Kidney glomerular epithelial cell (primary cell): ENCODE measurements around the gene UBXN1.

Experiments used
- DNase-seq: peaks from one replicate; lab custom pipeline; 2025; lab: John Stamatoyannopoulos, UW

The UBXN1 gene

DNA sequence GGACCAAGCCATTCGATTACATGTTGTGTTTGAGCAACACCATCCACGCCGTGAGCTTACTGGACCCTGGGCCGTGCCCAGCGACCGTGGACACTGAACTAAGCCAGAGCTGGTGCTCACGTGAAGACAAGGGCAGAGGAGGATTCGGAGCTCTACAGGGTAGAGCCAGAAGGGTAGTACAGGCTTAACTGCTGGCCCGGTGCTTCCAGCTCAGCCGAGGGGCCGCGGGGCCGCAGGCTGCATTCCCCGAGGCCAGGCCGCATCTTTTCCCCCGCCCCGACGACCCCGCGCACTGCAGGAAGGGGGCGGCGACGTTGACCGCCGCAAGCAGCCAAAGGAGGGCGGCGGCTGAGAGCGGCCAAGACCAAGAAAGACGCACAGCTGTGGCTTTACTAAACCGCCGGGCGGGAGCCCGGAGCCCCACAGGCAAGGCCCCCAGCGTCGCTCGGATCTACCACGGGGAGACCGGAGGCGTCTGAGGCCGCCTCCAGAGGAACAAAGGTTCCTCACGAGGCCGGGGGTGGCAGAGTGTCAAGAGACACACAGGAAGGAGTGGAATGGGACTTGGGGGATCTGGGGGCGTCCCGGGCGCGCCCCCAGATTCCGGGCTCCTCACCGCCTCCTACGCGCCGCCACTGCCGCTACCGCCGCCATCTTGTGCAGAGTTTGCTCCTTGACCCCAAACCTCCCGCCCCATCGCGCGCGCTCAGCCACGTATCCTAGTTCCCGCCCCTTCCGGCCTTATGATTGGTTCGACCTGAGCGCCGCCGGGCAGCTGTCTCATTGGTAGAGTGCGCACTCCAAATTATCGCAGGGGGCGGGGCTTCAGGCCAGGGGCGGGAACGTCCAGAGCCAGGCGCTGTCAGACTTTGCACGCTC lies 32.7 kb downstream of the UBXN1 start, which contains the start of gene GANAB:
Gene GANAB (minus strand): TSS at position 668 of the 879 bp plus-strand sequence. CDS start 14 bp downstream, at position 654.
- DNase-seq, result peak; percentile 96

GRCh38 chr11:62645671-62645945 lies 33.3 kb downstream of the UBXN1 start:
- no peak for DNase-seq

DNA sequence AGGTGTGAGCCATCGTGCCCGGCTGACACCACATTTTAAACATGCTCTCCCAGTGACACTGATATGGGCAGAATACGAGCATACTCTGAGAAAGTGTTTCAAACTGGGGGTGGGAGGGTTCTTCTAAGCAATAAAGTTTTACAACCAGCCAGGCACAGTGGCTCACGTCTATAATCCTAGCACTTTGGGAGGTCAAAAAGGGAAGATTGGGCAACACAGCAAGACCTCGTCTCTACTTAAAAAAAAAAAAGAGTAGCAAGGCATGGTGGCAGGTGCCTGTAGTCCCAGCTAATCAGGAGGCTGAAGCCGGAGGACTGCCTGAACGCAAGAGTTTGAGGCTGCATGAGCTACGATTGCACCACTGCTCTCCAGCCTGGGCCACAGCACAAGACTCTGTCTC lies 34.7 kb downstream of the UBXN1 start:
- no peak for DNase-seq

DNA sequence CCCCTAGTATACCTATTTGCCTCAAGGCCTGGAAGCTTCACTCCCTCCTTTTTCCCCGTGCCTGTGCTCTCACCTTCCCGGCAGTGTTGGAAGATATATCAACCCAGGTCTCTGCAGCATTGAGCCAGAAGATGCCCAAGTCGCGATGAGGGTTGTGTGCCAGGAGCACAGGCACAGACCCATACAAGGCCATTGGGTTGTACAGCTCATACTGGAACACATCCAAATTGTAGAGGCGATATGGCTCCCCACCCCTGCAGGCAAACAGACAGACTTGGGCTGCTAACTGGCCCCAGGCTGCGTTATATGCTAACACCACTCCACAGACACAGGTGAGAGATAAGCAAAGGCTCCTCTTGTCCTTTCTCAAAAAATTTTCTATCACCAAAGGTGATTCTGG lies 46.4 kb downstream of the UBXN1 start:
- DNase-seq, result no peak

DNA sequence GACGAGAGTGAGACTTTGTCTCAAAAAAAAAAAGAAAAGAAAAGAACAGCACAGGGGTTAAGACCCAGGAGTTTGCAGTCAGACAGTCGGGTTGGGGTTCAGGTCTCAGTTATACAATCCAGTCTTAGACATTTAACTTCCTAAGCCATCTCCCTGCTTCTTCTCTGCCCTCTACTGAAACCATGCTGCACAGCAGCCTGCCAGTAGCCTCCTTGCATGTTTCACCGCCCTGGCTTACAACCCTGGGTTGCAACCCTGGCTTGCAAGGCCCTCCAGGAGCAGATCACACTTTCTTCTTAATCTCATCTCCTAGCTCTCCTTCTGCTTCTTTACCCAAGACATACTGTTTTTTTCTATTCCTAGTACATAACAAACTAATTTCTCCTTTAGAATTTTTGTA lies 51.2 kb downstream of the UBXN1 start:
- DNase-seq, result no peak
